IMR-90 (cell line): ENCODE data around the gene IRS2. TPM values are rescaled to one million over a fixed set of nuclear protein-coding genes. Genes with fewer than 3 reads are reported as not detected.

Experiments
- ATAC-seq: fragments of 200-7000 bp; cut with Tn5 transposase; 2 replicates; pipeline ENCODE4 v1.9.1; 2020; ENCODE audit warnings: low read depth, mild to moderate bottlenecking, moderate library complexity
- BruUV-seq: library from RNA; stranded (reverse); fragments of 400-500 nt; replicated peaks from 2 replicates; lab custom pipeline; 2021; lab: Mats Ljungman, UMichigan
- CTCF ChIA-PET: fragments of 300-600 bp; formaldehyde crosslinking; extraction: SDS; loops from one replicate; lab custom pipeline; 2021; ENCODE audit warnings: antibody characterized with exemption; lab: Yijun Ruan, JAX
- POLR2A ChIA-PET: fragments of 300-600 bp; sonication (Branson Sonifier 250); formaldehyde crosslinking; loops from one replicate; lab custom pipeline; 2022; ENCODE audit warnings: antibody characterized with exemption; ENCODE audit not compliant: unreplicated experiment; lab: Charles Lee
- DNase-seq: peaks from one replicate; pipeline ENCODE4 v3.0.0; 2013
- H2AFZ ChIP-seq: replicated peaks from 2 replicates; pipeline ENCODE3; 2013; ENCODE audit warnings: low read length, mild to moderate bottlenecking; ENCODE audit not compliant: poor library complexity
- H2AK5ac ChIP-seq: 2 replicates; pipeline ENCODE4 v1.6.1; 2013; ENCODE audit warnings: low read depth, low read length, inconsistent platforms
- H2AK9ac ChIP-seq: replicated peaks from 2 replicates; pipeline ENCODE3; 2013; ENCODE audit warnings: mild to moderate bottlenecking, low read depth, low read length, moderate library complexity; ENCODE audit not compliant: poor library complexity
- H2BK120ac ChIP-seq: 2 replicates; pipeline ENCODE4 v1.6.1; 2013; ENCODE audit warnings: low read depth, low read length, inconsistent platforms
- H2BK15ac ChIP-seq: 3 replicates; pipeline ENCODE4 v1.6.1; 2013; ENCODE audit warnings: low read depth, low read length, inconsistent platforms
- H2BK20ac ChIP-seq: 2 replicates; pipeline ENCODE4 v1.6.1; 2013; ENCODE audit warnings: low read depth, mild to moderate bottlenecking, inconsistent platforms, low read length, moderate library complexity
- H2BK5ac ChIP-seq: 2 replicates; pipeline ENCODE4 v1.6.1; 2013; ENCODE audit warnings: mild to moderate bottlenecking, low read depth, low read length, inconsistent platforms; ENCODE audit not compliant: poor library complexity, severe bottlenecking
- H3K14ac ChIP-seq: replicated peaks from 2 replicates; pipeline ENCODE4 v1.6.1; 2013; ENCODE audit warnings: low read depth, low read length, inconsistent platforms
- H3K18ac ChIP-seq: 2 replicates; pipeline ENCODE4 v1.6.1; 2013; ENCODE audit warnings: low read depth, low read length, control low read depth
- H3K23ac ChIP-seq: 2 replicates; pipeline ENCODE4 v1.6.1; 2013; ENCODE audit warnings: low read depth, low read length, inconsistent platforms
- H3K27ac ChIP-seq: 2 replicates; pipeline ENCODE4 v1.5.1; 2013; ENCODE audit warnings: mild to moderate bottlenecking, control low read depth, low read length; ENCODE audit not compliant: insufficient read depth
- H3K27me3 ChIP-seq: 2 replicates; pipeline ENCODE4 v1.6.1; 2013; ENCODE audit warnings: low read length; ENCODE audit not compliant: control insufficient read depth, insufficient read depth
- H3K36me3 ChIP-seq: 2 replicates; pipeline ENCODE4 v1.6.1; 2013; ENCODE audit warnings: low read length, mixed read lengths; ENCODE audit not compliant: control insufficient read depth, insufficient read depth
- H3K4ac ChIP-seq: 2 replicates; pipeline ENCODE4 v1.6.1; 2013; ENCODE audit warnings: low read depth, low read length, inconsistent platforms
- H3K4me1 ChIP-seq: 2 replicates; pipeline ENCODE4 v1.6.1; 2013; ENCODE audit warnings: low read length, mixed read lengths; ENCODE audit not compliant: control insufficient read depth, insufficient read depth
- H3K4me2 ChIP-seq: 2 replicates; pipeline ENCODE4 v1.6.1; 2013; ENCODE audit warnings: low read depth, mild to moderate bottlenecking, control low read depth, low read length, moderate library complexity
- H3K4me3 ChIP-seq: 2 replicates; pipeline ENCODE4 v1.5.1; 2013; ENCODE audit warnings: low read depth, mild to moderate bottlenecking, control low read depth, low read length, moderate library complexity; ENCODE audit not compliant: insufficient read depth
- H3K56ac ChIP-seq: 2 replicates; pipeline ENCODE4 v1.6.1; 2013; ENCODE audit warnings: low read length, inconsistent platforms; ENCODE audit not compliant: insufficient read depth; ENCODE audit errors: extremely low read depth
- H3K79me1 ChIP-seq, 2 experiments: 2 replicates each; pipeline ENCODE4 v1.6.1; 2013; ENCODE audit warnings: low read length in 2 of 2, inconsistent platforms in 1 of 2, low read depth in 1 of 2
- H3K9ac ChIP-seq: 2 replicates; pipeline ENCODE4 v1.6.1; 2013; ENCODE audit warnings: low read depth, low read length, control low read depth
- H3K9me1 ChIP-seq: 2 replicates; pipeline ENCODE4 v1.6.1; 2013; ENCODE audit warnings: low read length, inconsistent platforms; ENCODE audit not compliant: insufficient read depth
- H3K9me3 ChIP-seq: 2 replicates; pipeline ENCODE4 v1.6.1; 2013; ENCODE audit warnings: low read length; ENCODE audit not compliant: control insufficient read depth, insufficient read depth
- H4K20me1 ChIP-seq: 2 replicates; pipeline ENCODE4 v1.6.1; 2013; ENCODE audit warnings: low read length, inconsistent platforms; ENCODE audit not compliant: insufficient read depth
- H4K5ac ChIP-seq: 2 replicates; pipeline ENCODE4 v1.6.1; 2013; ENCODE audit warnings: mild to moderate bottlenecking, low read depth, low read length, control low read depth
- H4K8ac ChIP-seq, 2 experiments: 2 replicates each; pipeline ENCODE4 v1.6.1; 2013; ENCODE audit warnings: low read depth in 2 of 2, low read length in 2 of 2, control low read depth in 1 of 2, inconsistent platforms in 1 of 2
- H4K91ac ChIP-seq: 2 replicates; pipeline ENCODE4 v1.6.1; 2013; ENCODE audit warnings: low read depth, low read length, inconsistent platforms; ENCODE audit not compliant: insufficient read depth
- BHLHE40 ChIP-seq: fragments of 150-350 bp; IDR thresholded peaks from 2 replicates; pipeline ENCODE4 v1.6.1; 2016; ENCODE audit warnings: mild to moderate bottlenecking, low read depth, low read length
- CEBPB ChIP-seq: IDR thresholded peaks from 2 replicates; pipeline ENCODE4 v1.6.1; 2012; ENCODE audit warnings: low read depth, low read length, improper control_type of control experiment
- CHD1 ChIP-seq: IDR thresholded peaks from 2 replicates; pipeline ENCODE4 v1.6.1; 2012; ENCODE audit warnings: low read depth, low read length, improper control_type of control experiment
- CTCF ChIP-seq: conservative IDR thresholded peaks from 2 replicates; pipeline ENCODE4 v1.5.1; 2012; ENCODE audit warnings: mild to moderate bottlenecking, low read depth, low read length, improper control_type of control experiment
- ELK1 ChIP-seq: fragments of 150-350 bp; IDR thresholded peaks from 2 replicates; pipeline ENCODE4 v1.6.1; 2016; ENCODE audit warnings: low read depth, mild to moderate bottlenecking, low read length, moderate library complexity, borderline replicate concordance
- FOS ChIP-seq: fragments of 150-350 bp; IDR thresholded peaks from 2 replicates; pipeline ENCODE4 v1.6.1; 2016; ENCODE audit warnings: low read depth, low read length
- MAFK ChIP-seq: IDR thresholded peaks from 2 replicates; pipeline ENCODE4 v1.6.1; 2012; ENCODE audit warnings: low read depth, low read length, improper control_type of control experiment
- MAZ ChIP-seq: IDR thresholded peaks from 2 replicates; pipeline ENCODE4 v1.6.1; 2012; ENCODE audit warnings: low read depth, mild to moderate bottlenecking, low read length, improper control_type of control experiment, moderate library complexity, borderline replicate concordance
- MXI1 ChIP-seq: IDR thresholded peaks from 2 replicates; pipeline ENCODE4 v1.6.1; 2012; ENCODE audit warnings: low read depth, mild to moderate bottlenecking, low read length, moderate library complexity, borderline replicate concordance
- NFE2L2 ChIP-seq: fragments of 150-350 bp; IDR thresholded peaks from 2 replicates; pipeline ENCODE4 v1.6.1; 2016; ENCODE audit warnings: low read depth, mild to moderate bottlenecking, low read length
- POLR2A ChIP-seq: IDR thresholded peaks from 2 replicates; pipeline ENCODE4 v1.6.1; 2012; ENCODE audit warnings: mild to moderate bottlenecking, low read depth, low read length
- RAD21 ChIP-seq: IDR thresholded peaks from 2 replicates; pipeline ENCODE4 v1.6.1; 2012; ENCODE audit warnings: low read length, improper control_type of control experiment
- RCOR1 ChIP-seq: IDR thresholded peaks from 2 replicates; pipeline ENCODE4 v1.6.1; 2012; ENCODE audit warnings: mild to moderate bottlenecking, low read length, improper control_type of control experiment; ENCODE audit not compliant: insufficient replicate concordance
- RFX5 ChIP-seq: IDR thresholded peaks from 2 replicates; pipeline ENCODE4 v1.8.0; 2012; ENCODE audit warnings: low read depth, mild to moderate bottlenecking, low read length, moderate library complexity
- SMC3 ChIP-seq: fragments of 150-350 bp; IDR thresholded peaks from 2 replicates; pipeline ENCODE4 v1.6.1; 2016; ENCODE audit warnings: low read depth, mild to moderate bottlenecking, antibody characterized with exemption, low read length, moderate library complexity
- USF2 ChIP-seq: fragments of 150-350 bp; IDR thresholded peaks from 2 replicates; pipeline ENCODE4 v1.6.1; 2017; ENCODE audit warnings: mild to moderate bottlenecking, antibody characterized with exemption, low read length, low read depth
- dilution Hi-C: fragments of 300-500 bp; cut with HindIII; formaldehyde crosslinking; loops from one replicate; pipeline ENCODE4 v1.14.3; 2018; ENCODE audit warnings: low sequenced_read_pairs; ENCODE audit not compliant: unreplicated experiment
- in situ Hi-C: fragments of 300-500 bp; cut with MboI; formaldehyde crosslinking; loops from 3 replicates; pipeline ENCODE4 v1.14.3; 2019; ENCODE audit warnings: low sequenced_read_pairs, inconsistent platforms, mixed read lengths
- intact Hi-C: fragments of 100-400 bp; cut with micrococcal nuclease; formaldehyde crosslinking; loops from 2 replicates; pipeline ENCODE4 v1.10.0; 2022
- polyA plus RNA-seq, 3 experiments: library from polyadenylated mRNA; depleted of rRNA; stranded (reverse); fragments of >200 nt; gene quantifications; 2 replicates each; pipeline ENCODE4 v1.2.3, GENCODE V29; 2012; ENCODE audit warnings: low replicate concordance in 1 of 3
- total RNA-seq: library from RNA; depleted of rRNA; stranded (reverse); fragments of >200 nt; gene quantifications from 2 replicates; pipeline ENCODE4 v1.2.3, GENCODE V29; 2012

The IRS2 gene
- total and polyA plus RNA-seq, 2 of the 4 experiments (the other 2 are of a cell fraction): 0.36 to 1.4 TPM

- Histone ChIP-seq H3K4me3 (no peak overlapping the region), H2BK20ac (no peak overlapping the region), H3K27me3 (peaks cover 11% of the 10 kb centered on the region), H2BK5ac (no peak overlapping the region), H3K9me1 (peaks cover 5% of the 10 kb centered on the region; the same call in 1 of the 2 replicates), H4K8ac (no peak overlapping the region), H3K14ac (no peak overlapping the region), H3K56ac (no peak overlapping the region), H3K4ac (no peak overlapping the region), H3K36me3 (no peaks in the 10 kb centered on the region), H3K4me1 (peaks cover 1% of the 10 kb centered on the region; the same call in 1 of the 2 replicates), H4K91ac (no peak overlapping the region), H3K23ac (no peak overlapping the region), H3K4me2 (no peak overlapping the region), H3K9ac (no peak overlapping the region), H4K5ac (no peak overlapping the region), H4K20me1 (no peaks in the 10 kb centered on the region), H3K27ac (no peak overlapping the region), H2AK5ac (no peak overlapping the region), H3K9me3 (no peaks in the 10 kb centered on the region), H2BK15ac (no peak overlapping the region), H2AK9ac (no peak overlapping the region), H3K79me1 (no peaks in the 10 kb centered on the region), H2AFZ (no peak overlapping the region), H2BK120ac (no peak overlapping the region), H3K18ac (no peak overlapping the region)
- intact Hi-C loops (no loop called here), in situ Hi-C loops (no loop called here), dilution Hi-C loops (no loop called here)
- no peak for ATAC-seq
- BruUV-seq: no TSS peak
- ChIA-PET POLR2A (no interaction called here), CTCF (no interaction called here)
- TF ChIP-seq MXI1: no peak
- no peak for TF ChIP-seq MAFK
- TF ChIP-seq RFX5: no peak
- no peak for TF ChIP-seq CHD1
- no peak for TF ChIP-seq FOS
- no peak for TF ChIP-seq CTCF
- no peak for TF ChIP-seq MAZ
- no peak for TF ChIP-seq CEBPB
- no peak for TF ChIP-seq RAD21
- no peak for TF ChIP-seq BHLHE40
- TF ChIP-seq NFE2L2: no peak
- no peak for TF ChIP-seq RCOR1
- TF ChIP-seq USF2: no peak
- TF ChIP-seq ELK1: no peak
- no peak for TF ChIP-seq SMC3
- TF ChIP-seq POLR2A: no peak
- DNase-seq: no peak
Measured at GRCh38 chr13:109813663-109814062, 27.3 kb upstream of the IRS2 start.
